Kidney (tissue), 14 donors: Measurements from ENCODE around the gene ZNF747. TPM values are rescaled to one million over a fixed set of nuclear protein-coding genes. Genes with fewer than 3 reads are reported as not detected.

Experiments
- DNase-seq, 5 donors: peaks; one replicate each; pipeline ENCODE4 v3.0.0-alpha.2; 2013 to 2020
- FAIRE-seq: peaks from 2 replicates; lab custom pipeline; 2012; peaks lifted over from hg19 to GRCh38; lab: Jason Lieb, UNC
- H3K27ac ChIP-seq, 2 donors: one replicate each; pipeline ENCODE4 v1.7.0; 2013; ENCODE audit warnings: low read depth in 2 of 2, low read length in 2 of 2, inconsistent platforms in 1 of 2
- H3K27me3 ChIP-seq: one replicate; pipeline ENCODE4 v1.7.1; 2013; ENCODE audit warnings: low read length, inconsistent platforms; ENCODE audit not compliant: control insufficient read depth, insufficient read depth
- H3K36me3 ChIP-seq, 3 donors: one replicate each; pipeline versions ENCODE4 v1.7.0 to v1.7.1; 2013; ENCODE audit warnings: low read length in 3 of 3, control low read depth in 1 of 3, inconsistent platforms in 1 of 3; ENCODE audit not compliant: insufficient read depth in 3 of 3, control insufficient read depth in 2 of 3
- H3K4me1 ChIP-seq, 3 donors: one replicate each; pipeline versions ENCODE4 v1.7.0 to v1.7.1; 2013; ENCODE audit warnings: low read length in 3 of 3, inconsistent platforms in 1 of 3, low read depth in 1 of 3; ENCODE audit not compliant: control insufficient read depth in 2 of 3, insufficient read depth in 2 of 3
- H3K4me3 ChIP-seq, 3 donors: one replicate each; pipeline versions ENCODE4 v1.7.0 to v1.8.1; 2013; ENCODE audit warnings: low read length in 3 of 3, control low read depth in 1 of 3, inconsistent platforms in 1 of 3
- H3K9ac ChIP-seq, 3 donors: one replicate each; pipeline versions ENCODE4 v1.7.0 to v1.7.1; 2013; ENCODE audit warnings: low read length in 3 of 3, control low read depth in 1 of 3, inconsistent platforms in 1 of 3
- H3K9me3 ChIP-seq, 3 donors: one replicate each; pipeline versions ENCODE4 v1.7.0 to v1.7.1; 2013; ENCODE audit warnings: low read length in 3 of 3, control low read depth in 1 of 3, inconsistent platforms in 1 of 3; ENCODE audit not compliant: control insufficient read depth in 2 of 3, insufficient read depth in 1 of 3
- intact Hi-C: fragments of 100-400 bp; cut with DNase I; formaldehyde crosslinking; loops from one replicate; pipeline ENCODE4 v1.11.1; 2022
- polyA plus RNA-seq: library from polyadenylated mRNA; stranded (reverse); fragments of 350-450 nt; fragmentation: Illumina TruSeq; extraction: RNeasy Lipid Tissue Mini Kit (QIAGEN cat#74804); gene quantifications from one replicate; pipeline ENCODE4 v1.2.3, GENCODE V29; 2014; ENCODE audit warnings: low read depth, low replicate concordance; ENCODE audit not compliant: insufficient read depth
- total RNA-seq: library from RNA; stranded (reverse); fragmentation: NEBNext Ultra II Directional; extraction: Animal tissue kit (Norgen Biotek cat#: 25700); gene quantifications from one replicate; pipeline ENCODE4 v1.2.1, GENCODE V29; 2021
- TF ChIP-seq, protein P1 (sequence below): IDR thresholded peaks from 3 replicates; pipeline ENCODE4 v1.5.1; 2012; ENCODE audit warnings: mild to moderate bottlenecking, moderate library complexity, borderline replicate concordance; ENCODE audit not compliant: insufficient read depth; ENCODE audit errors: extremely low read depth
- donor health status: control.
- donor health status: control.
- donor health status: control.
- donor health status: control.
- donor health status: control.
- donor health status: DM: yes; HTN: yes; CAD: no.
- donor health status: Normal renal cell carcinoma (clear cell type).

The ZNF747 gene
- total and polyA plus RNA-seq, 2 donors from 2014 or later, result 10.1 to 11.6 TPM

DNA sequence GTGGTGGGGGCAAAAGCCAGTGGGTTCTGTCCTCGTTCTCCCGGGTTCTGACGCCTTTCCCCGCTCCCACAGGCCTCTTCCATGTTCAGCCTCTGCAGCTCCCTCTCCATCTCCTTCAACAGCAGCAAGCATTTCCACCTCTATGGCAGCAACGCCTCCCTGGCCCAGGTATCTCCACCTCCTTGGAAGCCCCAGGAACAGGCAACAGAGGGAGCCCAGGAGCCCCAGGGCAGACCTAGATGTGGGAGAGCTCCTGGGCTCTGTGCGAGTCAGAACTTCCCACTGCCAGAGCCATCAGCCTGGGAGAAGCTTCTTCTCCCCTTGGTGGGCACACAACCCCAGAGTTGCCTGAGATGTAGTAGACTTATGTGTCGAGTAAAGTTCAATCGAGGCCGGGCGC is 16.1 kb downstream of the ZNF747 start:
- H3K27ac ChIP-seq, result no peak overlapping the region
- H3K36me3 ChIP-seq, result no peaks in the 10 kb centered on the region
- H3K9me3 ChIP-seq, result no peaks in the 10 kb centered on the region
- TF ChIP-seq, protein P1, sequence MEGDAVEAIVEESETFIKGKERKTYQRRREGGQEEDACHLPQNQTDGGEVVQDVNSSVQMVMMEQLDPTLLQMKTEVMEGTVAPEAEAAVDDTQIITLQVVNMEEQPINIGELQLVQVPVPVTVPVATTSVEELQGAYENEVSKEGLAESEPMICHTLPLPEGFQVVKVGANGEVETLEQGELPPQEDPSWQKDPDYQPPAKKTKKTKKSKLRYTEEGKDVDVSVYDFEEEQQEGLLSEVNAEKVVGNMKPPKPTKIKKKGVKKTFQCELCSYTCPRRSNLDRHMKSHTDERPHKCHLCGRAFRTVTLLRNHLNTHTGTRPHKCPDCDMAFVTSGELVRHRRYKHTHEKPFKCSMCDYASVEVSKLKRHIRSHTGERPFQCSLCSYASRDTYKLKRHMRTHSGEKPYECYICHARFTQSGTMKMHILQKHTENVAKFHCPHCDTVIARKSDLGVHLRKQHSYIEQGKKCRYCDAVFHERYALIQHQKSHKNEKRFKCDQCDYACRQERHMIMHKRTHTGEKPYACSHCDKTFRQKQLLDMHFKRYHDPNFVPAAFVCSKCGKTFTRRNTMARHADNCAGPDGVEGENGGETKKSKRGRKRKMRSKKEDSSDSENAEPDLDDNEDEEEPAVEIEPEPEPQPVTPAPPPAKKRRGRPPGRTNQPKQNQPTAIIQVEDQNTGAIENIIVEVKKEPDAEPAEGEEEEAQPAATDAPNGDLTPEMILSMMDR, result no peak
- no peak overlapping the region for H3K4me3 ChIP-seq
- FAIRE-seq (no peak), DNase-seq (no peak)
- H3K27me3 ChIP-seq, result no peaks in the 10 kb centered on the region
- intact Hi-C loops, result loop anchor here (10.0 kb wide), 1 partner anchor 64 kb away; no protein-coding TSS in a partner anchor
- H3K9ac ChIP-seq, result no peak overlapping the region
- H3K4me1 ChIP-seq, result peaks cover 0 to 12% (median 11%) of the 10 kb centered on the region in 3 donors

DNA sequence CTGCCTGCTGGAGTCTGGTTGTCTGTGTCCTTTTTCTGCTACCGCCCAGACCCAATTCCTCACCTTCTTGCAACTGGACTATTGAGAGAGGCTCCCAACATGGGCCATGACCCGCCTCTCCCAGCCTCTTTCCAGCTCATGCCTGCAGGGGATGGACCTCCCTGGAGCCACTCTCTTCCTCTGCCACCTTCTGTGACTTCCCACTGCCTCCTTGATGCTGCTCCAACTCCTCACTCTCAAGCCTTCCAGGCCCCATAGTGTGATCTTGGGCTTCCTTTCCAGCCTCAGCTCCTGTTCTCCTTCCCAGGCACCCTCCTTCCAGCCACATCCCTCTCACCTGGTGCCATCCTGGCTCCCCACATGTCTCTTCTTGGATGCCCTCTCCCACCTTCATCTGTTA is 19.4 kb downstream of the ZNF747 start:
- Histone ChIP-seq H3K36me3 (no peaks in the 10 kb centered on the region), H3K4me1 (peaks cover 0 to 9% (median 0%) of the 10 kb centered on the region in 3 donors), H3K9me3 (no peaks in the 10 kb centered on the region), H3K27me3 (no peaks in the 10 kb centered on the region), H3K9ac (no peak overlapping the region), H3K4me3 (no peak overlapping the region), H3K27ac (no peak overlapping the region)
- TF ChIP-seq, protein P1, result no peak
- DNase-seq (no peak), FAIRE-seq (no peak)
- intact Hi-C loops, result loop anchor here (10.0 kb wide), 1 partner anchor 60 kb away; no protein-coding TSS in a partner anchor

DNA sequence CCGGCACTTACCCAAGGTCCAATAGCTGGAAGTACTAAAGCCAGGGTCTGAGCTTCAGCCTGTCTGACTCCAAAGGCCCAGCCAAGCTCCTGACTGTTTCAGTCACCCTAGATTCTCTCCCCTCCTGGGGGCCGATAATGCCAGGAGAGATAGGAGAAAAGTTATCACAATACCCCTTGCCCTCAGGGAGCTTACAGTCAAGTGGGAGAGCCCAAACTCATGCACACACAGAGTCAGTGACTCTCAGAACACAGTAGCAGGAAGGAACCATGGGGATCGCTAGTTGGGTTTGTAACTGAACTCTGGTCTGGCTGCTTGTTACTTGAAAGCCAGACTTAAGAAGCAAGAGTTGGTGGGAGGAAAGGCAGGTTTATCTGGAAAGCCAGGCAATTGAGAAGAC is 23.1 kb downstream of the ZNF747 start:
- Histone ChIP-seq H3K4me1 (peaks cover 0 to 9% (median 0%) of the 10 kb centered on the region in 3 donors), H3K4me3 (no peak overlapping the region), H3K9me3 (no peaks in the 10 kb centered on the region), H3K9ac (no peak overlapping the region), H3K36me3 (no peaks in the 10 kb centered on the region), H3K27me3 (no peaks in the 10 kb centered on the region), H3K27ac (no peak overlapping the region)
- FAIRE-seq (no peak), DNase-seq (no peak)
- intact Hi-C loops, result loop anchor here (10.0 kb wide), 1 partner anchor 57 kb away; no protein-coding TSS in a partner anchor
- TF ChIP-seq, protein P1, result no peak
